IMR-90 (cell line): ENCODE measurements around the gene UBE2M. TPM values are rescaled to one million over a fixed set of nuclear protein-coding genes. Genes with fewer than 3 reads are reported as not detected.

Source experiments
- ATAC-seq: fragments of 200-7000 bp; cut with Tn5 transposase; 2 replicates; pipeline ENCODE4 v1.9.1; 2020; ENCODE audit warnings: low read depth, mild to moderate bottlenecking, moderate library complexity
- BruUV-seq: library from RNA; stranded (reverse); fragments of 400-500 nt; replicated peaks from 2 replicates; lab custom pipeline; 2021; lab: Mats Ljungman, UMichigan
- CTCF ChIA-PET: fragments of 300-600 bp; formaldehyde crosslinking; extraction: SDS; loops from one replicate; lab custom pipeline; 2021; ENCODE audit warnings: antibody characterized with exemption; lab: Yijun Ruan, JAX
- POLR2A ChIA-PET: fragments of 300-600 bp; sonication (Branson Sonifier 250); formaldehyde crosslinking; loops from one replicate; lab custom pipeline; 2022; ENCODE audit warnings: antibody characterized with exemption; ENCODE audit not compliant: unreplicated experiment; lab: Charles Lee
- DNase-seq: peaks from one replicate; pipeline ENCODE4 v3.0.0; 2013
- H2AFZ ChIP-seq: replicated peaks from 2 replicates; pipeline ENCODE3; 2013; ENCODE audit warnings: low read length, mild to moderate bottlenecking; ENCODE audit not compliant: poor library complexity
- H2AK5ac ChIP-seq: 2 replicates; pipeline ENCODE4 v1.6.1; 2013; ENCODE audit warnings: low read depth, low read length, inconsistent platforms
- H2AK9ac ChIP-seq: replicated peaks from 2 replicates; pipeline ENCODE3; 2013; ENCODE audit warnings: mild to moderate bottlenecking, low read depth, low read length, moderate library complexity; ENCODE audit not compliant: poor library complexity
- H2BK120ac ChIP-seq: 2 replicates; pipeline ENCODE4 v1.6.1; 2013; ENCODE audit warnings: low read depth, low read length, inconsistent platforms
- H2BK15ac ChIP-seq: 3 replicates; pipeline ENCODE4 v1.6.1; 2013; ENCODE audit warnings: low read depth, low read length, inconsistent platforms
- H2BK20ac ChIP-seq: 2 replicates; pipeline ENCODE4 v1.6.1; 2013; ENCODE audit warnings: low read depth, mild to moderate bottlenecking, inconsistent platforms, low read length, moderate library complexity
- H2BK5ac ChIP-seq: 2 replicates; pipeline ENCODE4 v1.6.1; 2013; ENCODE audit warnings: mild to moderate bottlenecking, low read depth, low read length, inconsistent platforms; ENCODE audit not compliant: poor library complexity, severe bottlenecking
- H3K14ac ChIP-seq: replicated peaks from 2 replicates; pipeline ENCODE4 v1.6.1; 2013; ENCODE audit warnings: low read depth, low read length, inconsistent platforms
- H3K18ac ChIP-seq: 2 replicates; pipeline ENCODE4 v1.6.1; 2013; ENCODE audit warnings: low read depth, low read length, control low read depth
- H3K23ac ChIP-seq: 2 replicates; pipeline ENCODE4 v1.6.1; 2013; ENCODE audit warnings: low read depth, low read length, inconsistent platforms
- H3K27ac ChIP-seq: 2 replicates; pipeline ENCODE4 v1.5.1; 2013; ENCODE audit warnings: mild to moderate bottlenecking, control low read depth, low read length; ENCODE audit not compliant: insufficient read depth
- H3K27me3 ChIP-seq: 2 replicates; pipeline ENCODE4 v1.6.1; 2013; ENCODE audit warnings: low read length; ENCODE audit not compliant: control insufficient read depth, insufficient read depth
- H3K36me3 ChIP-seq: 2 replicates; pipeline ENCODE4 v1.6.1; 2013; ENCODE audit warnings: low read length, mixed read lengths; ENCODE audit not compliant: control insufficient read depth, insufficient read depth
- H3K4ac ChIP-seq: 2 replicates; pipeline ENCODE4 v1.6.1; 2013; ENCODE audit warnings: low read depth, low read length, inconsistent platforms
- H3K4me1 ChIP-seq: 2 replicates; pipeline ENCODE4 v1.6.1; 2013; ENCODE audit warnings: low read length, mixed read lengths; ENCODE audit not compliant: control insufficient read depth, insufficient read depth
- H3K4me2 ChIP-seq: 2 replicates; pipeline ENCODE4 v1.6.1; 2013; ENCODE audit warnings: low read depth, mild to moderate bottlenecking, control low read depth, low read length, moderate library complexity
- H3K4me3 ChIP-seq: 2 replicates; pipeline ENCODE4 v1.5.1; 2013; ENCODE audit warnings: low read depth, mild to moderate bottlenecking, control low read depth, low read length, moderate library complexity; ENCODE audit not compliant: insufficient read depth
- H3K56ac ChIP-seq: 2 replicates; pipeline ENCODE4 v1.6.1; 2013; ENCODE audit warnings: low read length, inconsistent platforms; ENCODE audit not compliant: insufficient read depth; ENCODE audit errors: extremely low read depth
- H3K79me1 ChIP-seq, 2 experiments: 2 replicates each; pipeline ENCODE4 v1.6.1; 2013; ENCODE audit warnings: low read length in 2 of 2, inconsistent platforms in 1 of 2, low read depth in 1 of 2
- H3K9ac ChIP-seq: 2 replicates; pipeline ENCODE4 v1.6.1; 2013; ENCODE audit warnings: low read depth, low read length, control low read depth
- H3K9me1 ChIP-seq: 2 replicates; pipeline ENCODE4 v1.6.1; 2013; ENCODE audit warnings: low read length, inconsistent platforms; ENCODE audit not compliant: insufficient read depth
- H3K9me3 ChIP-seq: 2 replicates; pipeline ENCODE4 v1.6.1; 2013; ENCODE audit warnings: low read length; ENCODE audit not compliant: control insufficient read depth, insufficient read depth
- H4K20me1 ChIP-seq: 2 replicates; pipeline ENCODE4 v1.6.1; 2013; ENCODE audit warnings: low read length, inconsistent platforms; ENCODE audit not compliant: insufficient read depth
- H4K5ac ChIP-seq: 2 replicates; pipeline ENCODE4 v1.6.1; 2013; ENCODE audit warnings: mild to moderate bottlenecking, low read depth, low read length, control low read depth
- H4K8ac ChIP-seq, 2 experiments: 2 replicates each; pipeline ENCODE4 v1.6.1; 2013; ENCODE audit warnings: low read depth in 2 of 2, low read length in 2 of 2, control low read depth in 1 of 2, inconsistent platforms in 1 of 2
- H4K91ac ChIP-seq: 2 replicates; pipeline ENCODE4 v1.6.1; 2013; ENCODE audit warnings: low read depth, low read length, inconsistent platforms; ENCODE audit not compliant: insufficient read depth
- BHLHE40 ChIP-seq: fragments of 150-350 bp; IDR thresholded peaks from 2 replicates; pipeline ENCODE4 v1.6.1; 2016; ENCODE audit warnings: mild to moderate bottlenecking, low read depth, low read length
- CEBPB ChIP-seq: IDR thresholded peaks from 2 replicates; pipeline ENCODE4 v1.6.1; 2012; ENCODE audit warnings: low read depth, low read length, improper control_type of control experiment
- FOS ChIP-seq: fragments of 150-350 bp; IDR thresholded peaks from 2 replicates; pipeline ENCODE4 v1.6.1; 2016; ENCODE audit warnings: low read depth, low read length
- MAFK ChIP-seq: IDR thresholded peaks from 2 replicates; pipeline ENCODE4 v1.6.1; 2012; ENCODE audit warnings: low read depth, low read length, improper control_type of control experiment
- MAZ ChIP-seq: IDR thresholded peaks from 2 replicates; pipeline ENCODE4 v1.6.1; 2012; ENCODE audit warnings: low read depth, mild to moderate bottlenecking, low read length, improper control_type of control experiment, moderate library complexity, borderline replicate concordance
- MXI1 ChIP-seq: IDR thresholded peaks from 2 replicates; pipeline ENCODE4 v1.6.1; 2012; ENCODE audit warnings: low read depth, mild to moderate bottlenecking, low read length, moderate library complexity, borderline replicate concordance
- NFE2L2 ChIP-seq: fragments of 150-350 bp; IDR thresholded peaks from 2 replicates; pipeline ENCODE4 v1.6.1; 2016; ENCODE audit warnings: low read depth, mild to moderate bottlenecking, low read length
- POLR2A ChIP-seq: IDR thresholded peaks from 2 replicates; pipeline ENCODE4 v1.6.1; 2012; ENCODE audit warnings: mild to moderate bottlenecking, low read depth, low read length
- RAD21 ChIP-seq: IDR thresholded peaks from 2 replicates; pipeline ENCODE4 v1.6.1; 2012; ENCODE audit warnings: low read length, improper control_type of control experiment
- RCOR1 ChIP-seq: IDR thresholded peaks from 2 replicates; pipeline ENCODE4 v1.6.1; 2012; ENCODE audit warnings: mild to moderate bottlenecking, low read length, improper control_type of control experiment; ENCODE audit not compliant: insufficient replicate concordance
- RFX5 ChIP-seq: IDR thresholded peaks from 2 replicates; pipeline ENCODE4 v1.8.0; 2012; ENCODE audit warnings: low read depth, mild to moderate bottlenecking, low read length, moderate library complexity
- SMC3 ChIP-seq: fragments of 150-350 bp; IDR thresholded peaks from 2 replicates; pipeline ENCODE4 v1.6.1; 2016; ENCODE audit warnings: low read depth, mild to moderate bottlenecking, antibody characterized with exemption, low read length, moderate library complexity
- USF2 ChIP-seq: fragments of 150-350 bp; IDR thresholded peaks from 2 replicates; pipeline ENCODE4 v1.6.1; 2017; ENCODE audit warnings: mild to moderate bottlenecking, antibody characterized with exemption, low read length, low read depth
- WGBS, 2 experiments: methylation state at CpG; one replicate each; pipeline versions ENCODE4 v1.1.5 to v1.1.7; 2013; ENCODE audit warnings: missing lambda C conversion rate in 2 of 2; ENCODE audit not compliant: insufficient read length in 1 of 2; ENCODE audit errors: extremely low coverage in 2 of 2; 5-methylcytosine and 5-hydroxymethylcytosine counted together
- dilution Hi-C: fragments of 300-500 bp; cut with HindIII; formaldehyde crosslinking; loops from one replicate; pipeline ENCODE4 v1.14.3; 2018; ENCODE audit warnings: low sequenced_read_pairs; ENCODE audit not compliant: unreplicated experiment
- in situ Hi-C: fragments of 300-500 bp; cut with MboI; formaldehyde crosslinking; loops from 3 replicates; pipeline ENCODE4 v1.14.3; 2019; ENCODE audit warnings: low sequenced_read_pairs, inconsistent platforms, mixed read lengths
- intact Hi-C: fragments of 100-400 bp; cut with micrococcal nuclease; formaldehyde crosslinking; loops from 2 replicates; pipeline ENCODE4 v1.10.0; 2022
- polyA plus RNA-seq, 3 experiments: library from polyadenylated mRNA; depleted of rRNA; stranded (reverse); fragments of >200 nt; gene quantifications; 2 replicates each; pipeline ENCODE4 v1.2.3, GENCODE V29; 2012; ENCODE audit warnings: low replicate concordance in 1 of 3
- total RNA-seq: library from RNA; depleted of rRNA; stranded (reverse); fragments of >200 nt; gene quantifications from 2 replicates; pipeline ENCODE4 v1.2.3, GENCODE V29; 2012
- TF ChIP-seq, protein P1 (sequence below): conservative IDR thresholded peaks from 2 replicates; pipeline ENCODE4 v1.5.1; 2012; ENCODE audit warnings: mild to moderate bottlenecking, low read depth, low read length, improper control_type of control experiment
- TF ChIP-seq, protein P2 (sequence below): fragments of 150-350 bp; IDR thresholded peaks from 2 replicates; pipeline ENCODE4 v1.6.1; 2016; ENCODE audit warnings: low read depth, mild to moderate bottlenecking, low read length, moderate library complexity, borderline replicate concordance

UBE2M gene
- total and polyA plus RNA-seq, 2 of the 4 experiments (the other 2 are of a cell fraction), result 55.9 to 66.6 TPM

GRCh38 chr19:58579473-58580142 lies 21.2 kb upstream of the UBE2M start:
- Histone ChIP-seq H2AK5ac (no peak overlapping the region), H3K4ac (no peak overlapping the region), H2BK15ac (no peak overlapping the region), H3K27me3 (no peaks in the 10 kb centered on the region), H3K27ac (no peak overlapping the region), H4K20me1 (peaks cover 7% of the 10 kb centered on the region), H3K14ac (no peak overlapping the region), H3K4me3 (no peak overlapping the region), H3K79me1 (peaks cover 9 to 87% of the 10 kb centered on the region in 2 experiments), H3K9ac (no peak overlapping the region), H4K91ac (no peak overlapping the region), H3K4me2 (no peak overlapping the region), H2AK9ac (no peak overlapping the region), H3K9me1 (peaks cover 20% of the 10 kb centered on the region), H3K23ac (no peak overlapping the region), H2BK20ac (no peak overlapping the region), H4K5ac (no peak overlapping the region), H3K4me1 (peaks cover 6% of the 10 kb centered on the region), H3K9me3 (no peaks in the 10 kb centered on the region), H2BK120ac (no peak overlapping the region), H4K8ac (no peak overlapping the region), H3K56ac (no peak overlapping the region), H3K36me3 (peaks cover 13% of the 10 kb centered on the region), H2BK5ac (no peak overlapping the region), H3K18ac (no peak overlapping the region), H2AFZ (no peak overlapping the region)
- ChIA-PET POLR2A (no interaction called here), CTCF (no interaction called here)
- no CpG with 5 or more reads among the region's 8 CpGs for whole genome bisulfite sequencing, 2 experiments
- in situ Hi-C loops (no loop called here), intact Hi-C loops (no loop called here), dilution Hi-C loops (no loop called here)
- no peak for DNase-seq
- ATAC-seq, result no peak
- BruUV-seq, result no TSS peak
- TF ChIP-seq, protein P1, sequence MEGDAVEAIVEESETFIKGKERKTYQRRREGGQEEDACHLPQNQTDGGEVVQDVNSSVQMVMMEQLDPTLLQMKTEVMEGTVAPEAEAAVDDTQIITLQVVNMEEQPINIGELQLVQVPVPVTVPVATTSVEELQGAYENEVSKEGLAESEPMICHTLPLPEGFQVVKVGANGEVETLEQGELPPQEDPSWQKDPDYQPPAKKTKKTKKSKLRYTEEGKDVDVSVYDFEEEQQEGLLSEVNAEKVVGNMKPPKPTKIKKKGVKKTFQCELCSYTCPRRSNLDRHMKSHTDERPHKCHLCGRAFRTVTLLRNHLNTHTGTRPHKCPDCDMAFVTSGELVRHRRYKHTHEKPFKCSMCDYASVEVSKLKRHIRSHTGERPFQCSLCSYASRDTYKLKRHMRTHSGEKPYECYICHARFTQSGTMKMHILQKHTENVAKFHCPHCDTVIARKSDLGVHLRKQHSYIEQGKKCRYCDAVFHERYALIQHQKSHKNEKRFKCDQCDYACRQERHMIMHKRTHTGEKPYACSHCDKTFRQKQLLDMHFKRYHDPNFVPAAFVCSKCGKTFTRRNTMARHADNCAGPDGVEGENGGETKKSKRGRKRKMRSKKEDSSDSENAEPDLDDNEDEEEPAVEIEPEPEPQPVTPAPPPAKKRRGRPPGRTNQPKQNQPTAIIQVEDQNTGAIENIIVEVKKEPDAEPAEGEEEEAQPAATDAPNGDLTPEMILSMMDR, result no peak
- TF ChIP-seq MAZ (no peak), FOS (no peak), SMC3 (no peak), POLR2A (no peak), RFX5 (no peak), NFE2L2 (no peak), MXI1 (no peak), CEBPB (no peak), BHLHE40 (no peak), MAFK (no peak), RAD21 (no peak), RCOR1 (no peak), USF2 (no peak)
- TF ChIP-seq, protein P2, sequence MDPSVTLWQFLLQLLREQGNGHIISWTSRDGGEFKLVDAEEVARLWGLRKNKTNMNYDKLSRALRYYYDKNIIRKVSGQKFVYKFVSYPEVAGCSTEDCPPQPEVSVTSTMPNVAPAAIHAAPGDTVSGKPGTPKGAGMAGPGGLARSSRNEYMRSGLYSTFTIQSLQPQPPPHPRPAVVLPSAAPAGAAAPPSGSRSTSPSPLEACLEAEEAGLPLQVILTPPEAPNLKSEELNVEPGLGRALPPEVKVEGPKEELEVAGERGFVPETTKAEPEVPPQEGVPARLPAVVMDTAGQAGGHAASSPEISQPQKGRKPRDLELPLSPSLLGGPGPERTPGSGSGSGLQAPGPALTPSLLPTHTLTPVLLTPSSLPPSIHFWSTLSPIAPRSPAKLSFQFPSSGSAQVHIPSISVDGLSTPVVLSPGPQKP, result no peak
